ENCODE data around the gene P2RY6.
"Not testable (repeated sequence)": the region's sequence is repeated elsewhere in the genome, so short reads cannot be mapped to it uniquely, and the experiment has no call there.

The P2RY6 gene

GRCh38 chr11:73262851-73263495 is 9.2 kb upstream of the P2RY6 start:
- no peak for DNase-seq (ENCODE audit: low spot score)

- DNase-seq (ENCODE audit: low spot score): no peak
These were observed 8.5 kb upstream of the P2RY6 start for GRCh38 chr11:73263640-73264039.

GRCh38 chr11:73265278-73265810 is 6.8 kb upstream of the P2RY6 start:
- no peak for DNase-seq (ENCODE audit: low spot score)

- no peak for DNase-seq (ENCODE audit: low spot score)
These were observed 6.1 kb upstream of the P2RY6 start for GRCh38 chr11:73265853-73266645.

- DNase-seq (ENCODE audit: low spot score): no peak
These were observed 5.5 kb upstream of the P2RY6 start for GRCh38 chr11:73266646-73267020.

- DNase-seq (ENCODE audit: low spot score): no peak
These were observed 4.9 kb upstream of the P2RY6 start for GRCh38 chr11:73267122-73267846.

GRCh38 chr11:73267906-73268540 is 4.1 kb upstream of the P2RY6 start:
- no peak for DNase-seq (ENCODE audit: low spot score)

- no peak for DNase-seq (ENCODE audit: low spot score)
These were observed 3.4 kb upstream of the P2RY6 start for GRCh38 chr11:73268671-73269271.

GRCh38 chr11:73269459-73270015 is 2.6 kb upstream of the P2RY6 start:
- no peak for DNase-seq (ENCODE audit: low spot score)

GRCh38 chr11:73270016-73270854 is 1.9 kb upstream of the P2RY6 start:
- no peak for DNase-seq (ENCODE audit: low spot score)

GRCh38 chr11:73270855-73271477 is 1.2 kb upstream of the P2RY6 start:
- DNase-seq (ENCODE audit: low spot score): no peak

GRCh38 chr11:73271478-73271865 is 666 bp upstream of the P2RY6 start:
- not testable (repeated sequence) for DNase-seq (ENCODE audit: low spot score)

GRCh38 chr11:73272680-73273038 is 521 bp downstream of the P2RY6 start:
- DNase-seq (ENCODE audit: low spot score): no peak

GRCh38 chr11:73273222-73273895 is 1.2 kb downstream of the P2RY6 start:
- DNase-seq (ENCODE audit: low spot score): no peak

GRCh38 chr11:73274191-73274590 is 2.1 kb downstream of the P2RY6 start:
- DNase-seq (ENCODE audit: low spot score): not testable (repeated sequence)

GRCh38 chr11:73274722-73275380 is 2.7 kb downstream of the P2RY6 start:
- DNase-seq (ENCODE audit: low spot score): no peak

- no peak for DNase-seq (ENCODE audit: low spot score)
These were observed 3.2 kb downstream of the P2RY6 start for GRCh38 chr11:73275381-73275750.

GRCh38 chr11:73277467-73277866 is 5.3 kb downstream of the P2RY6 start:
- DNase-seq (ENCODE audit: low spot score): no peak

- DNase-seq (ENCODE audit: low spot score): no peak
These were observed 8.5 kb downstream of the P2RY6 start for GRCh38 chr11:73280626-73281025.
